Stimulated activated CD8-positive, alpha-beta memory T cell treated with anti-CD3 and anti-CD28 coated beads, Interleukin-15, amount 100 ng/mL, for 4 hours (primary cell): ENCODE data around the gene VSIG1.

Experiments used
- DNase-seq, 2 donors: peaks; one replicate each; pipeline ENCODE4 v3.0.0-alpha.2; 2020; ENCODE audit warnings: low read depth in 2 of 2

The VSIG1 gene

DNA sequence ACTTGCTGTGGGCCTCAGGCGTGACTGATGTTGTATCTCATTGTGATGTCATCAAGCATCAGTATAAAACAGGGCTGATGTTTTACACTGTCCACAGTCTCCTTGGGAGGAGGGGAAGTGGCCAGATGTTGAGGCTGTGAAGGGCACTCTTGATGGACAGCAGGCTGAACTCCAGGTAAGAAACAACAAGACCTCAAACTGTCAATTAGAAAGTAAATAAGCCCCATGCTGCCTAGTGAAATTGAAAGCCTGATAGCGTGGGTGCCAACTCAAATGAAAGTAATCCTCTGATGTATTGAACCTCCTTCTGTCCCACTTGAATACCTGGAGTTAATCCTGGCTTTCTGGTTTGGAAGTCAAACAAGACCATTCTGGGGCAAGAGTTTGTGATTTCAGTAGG lies 19.7 kb downstream of the VSIG1 start:
- DNase-seq: no peak

DNA sequence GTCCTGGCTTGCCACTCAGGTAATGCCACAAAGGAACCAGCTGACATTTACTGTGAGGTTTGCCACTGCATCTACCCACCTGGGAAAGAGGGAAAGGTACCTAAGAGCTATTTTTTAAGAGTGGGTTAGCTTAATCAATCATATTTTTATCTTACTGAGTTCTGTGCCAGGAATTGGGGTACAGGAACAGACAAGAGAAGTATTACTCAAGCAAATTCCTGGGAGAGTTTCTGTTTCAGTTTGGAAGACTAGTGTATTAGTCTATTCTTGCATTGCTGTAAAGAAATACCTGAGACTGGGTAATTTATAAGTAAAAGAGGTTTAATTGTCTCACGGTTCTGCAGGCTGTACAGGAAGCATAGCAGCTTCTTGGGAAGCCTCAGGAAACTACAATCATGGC lies 23.3 kb downstream of the VSIG1 start:
- DNase-seq: no peak

DNA sequence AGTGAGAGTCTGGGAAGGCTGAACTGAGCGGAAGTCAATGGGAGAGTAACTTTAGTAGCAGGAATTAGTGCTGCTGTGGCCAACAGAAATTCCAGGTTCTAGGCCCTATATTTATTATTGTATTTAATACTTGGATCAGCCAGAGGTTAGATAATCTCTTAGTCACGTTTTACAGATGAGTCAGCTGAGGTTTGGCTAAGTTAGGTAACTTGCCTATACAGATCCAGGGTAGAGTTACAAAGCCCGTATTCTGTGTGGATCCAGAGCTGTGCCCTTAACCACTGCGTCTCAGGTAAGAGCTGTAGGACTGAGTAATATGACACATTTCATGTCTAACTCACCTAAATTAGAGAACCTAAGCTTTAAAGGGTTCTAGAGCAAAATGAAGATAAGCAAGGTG lies 26.0 kb downstream of the VSIG1 start:
- no peak for DNase-seq

DNA sequence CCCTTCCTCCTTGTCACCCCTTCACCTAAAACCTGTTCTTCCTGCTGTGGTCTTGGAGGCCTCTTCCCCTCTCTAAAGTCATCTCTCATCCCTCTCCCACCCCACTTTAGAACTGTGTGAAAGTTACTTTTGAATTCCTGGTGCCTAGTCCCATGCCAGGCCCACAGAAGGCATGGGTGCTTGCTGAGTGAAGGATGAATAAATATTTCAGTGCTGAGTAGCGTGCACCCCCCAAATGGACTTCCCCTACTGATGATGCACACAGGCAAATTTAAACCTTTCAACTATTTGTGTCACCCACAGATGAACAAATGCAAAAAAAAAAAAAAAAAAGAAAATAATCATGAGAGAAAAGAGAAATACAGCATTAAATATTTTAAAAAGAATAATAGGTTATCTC lies 26.7 kb downstream of the VSIG1 start:
- no peak for DNase-seq

DNA sequence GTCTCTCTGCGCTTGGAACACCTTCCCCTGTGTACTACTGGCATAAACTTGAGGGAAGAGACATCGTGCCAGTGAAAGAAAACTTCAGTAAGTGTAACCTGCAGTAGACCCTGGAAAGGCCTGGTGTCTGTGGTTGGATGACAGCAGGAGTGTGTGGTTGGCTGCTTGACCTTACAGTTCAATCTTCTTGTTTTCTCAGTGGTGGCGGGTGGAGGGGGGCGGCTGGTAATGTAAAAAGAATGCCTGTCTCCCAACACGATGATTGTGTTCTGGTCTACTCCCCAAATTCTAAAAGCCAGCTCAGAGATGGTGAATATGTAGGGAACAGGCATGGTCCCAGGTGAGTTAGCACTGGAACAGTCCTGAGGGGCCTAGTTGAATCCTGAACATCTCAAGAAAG lies 27.9 kb downstream of the VSIG1 start:
- DNase-seq: no peak

DNA sequence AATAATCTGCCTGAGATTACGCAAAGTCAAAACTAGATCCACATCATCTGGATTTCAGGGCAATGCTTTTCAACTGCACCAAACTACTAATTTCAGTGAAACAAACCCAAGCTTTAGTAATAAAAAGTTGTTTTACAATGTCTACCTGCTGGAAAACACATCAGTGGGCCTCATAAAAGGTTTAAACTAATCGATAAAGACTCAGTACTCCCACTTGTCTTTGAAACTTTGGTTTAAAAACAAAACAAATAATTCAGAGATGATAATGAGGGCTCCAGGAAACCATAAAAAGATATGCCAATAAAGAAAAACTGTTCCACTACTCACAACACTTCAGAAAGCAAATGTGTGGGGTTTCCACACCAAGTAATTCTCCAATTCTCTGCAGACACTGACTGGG lies 36.2 kb downstream of the VSIG1 start:
- no peak for DNase-seq

DNA sequence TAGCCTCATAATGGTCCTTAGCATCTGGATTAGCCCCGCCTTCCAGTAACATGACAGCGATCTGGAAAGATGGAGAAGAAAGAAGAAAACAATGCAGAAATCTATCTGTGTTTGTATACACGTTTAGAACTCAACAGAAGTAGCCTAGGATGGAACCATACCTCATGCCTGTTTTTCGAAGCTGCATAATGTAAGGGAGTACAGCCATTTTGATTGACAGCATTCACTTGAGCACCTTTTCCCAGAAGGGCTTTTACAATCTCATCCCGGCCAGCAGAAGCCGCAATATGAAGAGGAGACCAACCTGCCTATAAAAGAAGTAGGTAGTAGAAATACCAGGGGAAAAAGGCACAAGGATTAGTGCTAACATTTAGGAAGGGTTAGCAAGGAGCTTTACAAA lies 42.9 kb downstream of the VSIG1 start:
- DNase-seq: no peak

DNA sequence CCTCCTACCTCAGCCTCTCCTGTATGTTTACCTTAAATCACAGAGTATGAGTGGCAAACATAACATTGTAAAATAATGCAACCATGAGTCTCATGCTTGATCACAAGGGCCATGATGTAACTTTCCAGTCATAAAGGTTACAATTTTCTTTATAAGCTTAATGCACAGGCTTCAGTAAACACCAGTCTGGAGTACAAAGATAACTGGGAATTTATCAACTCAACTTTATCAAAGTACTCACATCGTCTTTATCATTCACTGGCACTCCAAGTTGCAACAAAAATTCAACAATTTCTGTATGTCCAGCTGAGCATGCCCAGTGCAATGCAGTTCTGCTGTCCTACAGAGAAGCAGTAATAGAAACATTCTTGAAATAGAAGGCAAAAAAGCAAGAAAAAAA lies 43.6 kb downstream of the VSIG1 start:
- DNase-seq: no peak

DNA sequence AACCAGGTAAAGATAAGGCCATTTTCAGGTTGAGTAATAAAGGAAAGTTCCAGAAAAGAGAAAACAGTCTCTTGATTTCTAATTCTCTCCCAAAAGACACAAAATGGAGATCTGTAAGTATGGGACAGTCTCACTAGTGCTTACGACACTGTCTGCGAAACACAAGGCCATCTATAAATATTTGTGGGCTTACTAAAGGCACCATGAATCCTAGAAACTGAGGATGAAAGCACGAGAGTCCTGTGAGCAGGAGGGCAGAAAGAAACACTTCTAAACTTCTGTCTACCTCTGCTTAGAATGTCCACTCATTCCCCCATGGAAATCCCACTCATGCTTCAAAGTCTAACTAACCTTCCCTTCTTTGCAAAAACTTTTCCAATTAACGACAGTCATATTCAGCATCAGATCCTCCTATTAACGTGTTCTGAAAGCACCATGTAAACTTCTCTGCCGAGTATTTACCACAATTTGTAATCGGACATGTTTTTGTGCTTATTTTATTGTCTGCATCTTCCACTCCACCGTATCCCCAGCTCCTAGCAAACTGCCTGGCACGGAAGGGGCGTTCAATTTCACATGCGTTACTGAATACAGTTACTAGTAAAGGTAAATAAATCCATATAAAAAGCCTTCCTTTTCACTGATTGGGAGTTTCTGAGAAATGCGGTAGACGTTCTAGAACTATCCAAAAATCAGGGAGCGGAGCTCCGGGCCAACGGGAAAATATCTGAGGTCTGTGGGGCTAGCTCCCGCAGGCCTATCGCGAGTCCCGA lies 45.8 kb downstream of the VSIG1 start:
- DNase-seq: no peak

DNA sequence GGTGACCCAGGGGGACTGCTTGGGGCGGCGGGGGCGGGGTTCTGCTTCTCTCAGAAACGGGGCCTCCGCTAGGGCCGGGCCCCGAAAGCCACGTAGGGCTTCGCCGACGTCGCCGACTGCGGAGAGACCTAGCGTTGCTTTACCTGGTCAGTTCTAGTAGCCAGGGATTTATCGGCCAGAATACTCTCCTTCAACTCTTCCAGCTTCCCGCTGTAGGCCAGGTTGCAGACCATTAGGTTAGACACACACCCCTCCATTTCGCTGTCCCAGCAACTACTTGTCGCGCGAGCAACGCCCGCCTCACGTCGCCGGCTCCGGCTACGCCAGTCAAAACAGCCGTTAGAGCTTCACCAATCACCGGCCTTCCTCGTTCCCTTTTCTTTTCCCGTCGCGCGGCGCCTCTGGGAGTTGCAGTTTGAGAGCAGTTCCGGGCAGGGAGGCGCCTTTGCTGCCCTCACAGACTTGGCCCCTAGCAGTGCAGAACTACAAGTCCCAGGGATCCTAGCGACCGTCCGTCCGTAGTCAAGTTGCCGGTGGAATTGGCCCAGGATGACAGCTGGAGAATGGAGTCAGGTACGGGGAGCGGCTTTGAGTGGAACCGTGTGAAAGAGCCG lies 46.5 kb downstream of the VSIG1 start, which contains the start of the genes ATG4A and PSMD10:
Gene ATG4A, plus strand, starts transcription at position 515 of the 614 bp plus-strand sequence. Its CDS starts 49 bp downstream, at position 564.
Gene PSMD10, minus strand, starts transcription at position 279 of the 614 bp plus-strand sequence. Its CDS starts 22 bp downstream, at position 257.
- peak; percentile 74 to 79 for DNase-seq

DNA sequence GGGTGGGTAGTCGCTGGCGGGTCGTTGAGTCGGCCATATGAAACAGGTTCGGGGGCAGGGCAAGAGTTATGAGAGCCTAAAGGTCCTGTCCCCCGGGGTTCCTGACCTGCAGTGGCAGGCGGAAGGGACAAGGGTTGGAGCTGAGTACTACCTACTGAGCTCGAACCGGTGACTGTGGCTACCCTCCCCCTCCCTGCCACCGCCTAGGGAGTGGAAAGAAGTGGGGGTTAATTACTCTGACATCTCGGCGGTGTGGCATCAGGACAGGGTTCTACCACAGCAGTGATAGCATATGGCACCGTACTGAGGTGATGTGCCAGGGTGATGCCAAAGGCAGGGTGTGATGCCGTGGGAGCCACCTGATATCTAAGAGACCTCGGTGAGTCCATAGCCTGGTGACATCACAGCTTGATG lies 47.0 kb downstream of the VSIG1 start:
- DNase-seq: peak in 1 of 2 donors; percentile 4

DNA sequence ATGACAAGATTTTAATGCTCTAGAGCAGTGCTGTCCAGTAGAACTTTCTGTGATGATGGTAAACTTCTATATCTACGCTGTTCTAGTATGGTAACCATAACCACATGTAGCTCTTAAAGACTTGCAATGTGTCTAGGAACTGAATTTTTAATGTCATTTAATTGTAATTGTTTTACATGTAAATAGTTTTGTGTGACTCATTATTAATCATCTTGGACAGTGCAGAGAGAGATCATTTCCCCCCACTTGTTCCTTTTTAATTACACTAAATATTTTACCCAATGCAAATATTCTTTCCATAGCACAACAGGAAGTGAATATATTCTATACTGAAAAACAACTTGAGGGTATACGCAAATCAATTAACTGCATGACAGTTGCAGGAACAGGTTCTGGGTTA lies 52.5 kb downstream of the VSIG1 start:
- no peak for DNase-seq

DNA sequence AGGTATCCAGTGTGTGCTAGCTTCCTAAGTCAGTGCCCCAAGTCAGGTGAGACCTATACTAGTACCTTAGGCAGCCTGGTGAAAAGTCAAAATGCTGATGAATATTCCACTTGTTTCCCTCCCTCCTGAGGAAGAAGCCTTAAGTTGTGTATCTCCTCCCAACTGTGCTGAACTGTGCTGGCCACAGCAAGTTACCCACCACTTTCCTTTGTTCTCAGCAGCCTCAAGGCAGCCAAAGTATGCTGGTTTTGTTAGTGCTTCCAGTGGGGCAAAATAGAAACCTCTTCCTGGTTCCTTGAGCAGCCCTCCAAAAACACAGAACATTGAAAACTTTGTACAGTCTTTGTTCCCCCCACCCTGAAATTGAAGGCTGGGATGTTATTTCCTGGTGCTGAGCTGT lies 60.6 kb downstream of the VSIG1 start:
- no peak for DNase-seq

DNA sequence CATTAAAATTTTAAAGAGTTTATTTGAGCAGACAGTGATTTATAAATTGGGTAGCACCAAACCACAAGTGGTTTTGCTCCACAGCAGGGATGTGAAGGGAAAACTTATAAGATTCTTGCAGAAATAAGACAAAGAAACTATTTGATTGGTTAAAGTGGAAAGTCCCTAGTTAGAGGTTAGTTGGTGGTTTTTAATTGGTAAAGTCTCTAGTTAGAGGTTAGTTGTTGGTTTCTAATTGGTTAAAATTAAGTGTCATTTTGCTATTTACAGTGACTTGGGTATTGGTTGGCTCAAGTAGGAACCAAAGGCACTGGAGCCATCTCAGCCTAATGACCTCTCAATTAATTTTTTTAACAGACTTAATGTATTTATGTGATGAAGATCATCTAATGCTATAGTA lies 69.7 kb downstream of the VSIG1 start:
- DNase-seq: no peak

DNA sequence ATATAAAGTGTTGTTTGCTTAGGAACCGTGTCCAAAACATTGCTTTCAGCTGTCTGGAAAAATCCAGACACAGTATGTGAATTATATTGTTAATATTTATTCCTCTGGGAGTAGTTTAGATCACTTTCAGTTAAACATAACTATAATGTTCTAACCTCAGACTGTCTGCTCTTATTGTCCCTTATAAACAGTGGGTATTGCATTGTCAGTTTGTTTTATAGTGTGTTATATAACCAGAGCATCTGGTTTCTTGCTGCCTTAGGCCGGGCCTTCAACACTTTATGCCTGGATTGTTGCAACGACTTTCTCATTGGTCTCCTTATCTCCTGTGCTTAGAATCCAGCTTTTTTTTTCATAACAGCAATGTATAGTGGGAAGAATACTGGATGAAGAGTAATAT lies 73.1 kb downstream of the VSIG1 start:
- DNase-seq: no peak

DNA sequence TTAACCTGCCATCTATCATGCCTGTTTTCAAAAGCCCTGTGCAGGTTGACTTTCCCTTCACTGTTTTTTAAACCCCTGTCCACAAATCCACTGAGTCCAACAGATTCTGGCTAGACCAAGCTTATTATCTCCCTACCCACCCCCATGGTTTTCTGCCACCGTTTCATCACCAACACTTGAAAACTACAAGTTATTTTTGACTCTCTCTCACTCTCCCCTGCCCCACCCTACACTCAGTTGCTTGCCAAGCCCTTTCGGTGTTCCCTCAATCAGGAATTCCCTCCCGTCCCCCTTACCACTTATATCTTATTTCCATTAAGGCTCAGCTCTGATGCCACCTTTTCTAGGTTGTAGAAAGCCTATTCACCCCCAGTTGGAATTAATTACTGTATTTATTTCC lies 76.4 kb downstream of the VSIG1 start:
- no peak for DNase-seq

DNA sequence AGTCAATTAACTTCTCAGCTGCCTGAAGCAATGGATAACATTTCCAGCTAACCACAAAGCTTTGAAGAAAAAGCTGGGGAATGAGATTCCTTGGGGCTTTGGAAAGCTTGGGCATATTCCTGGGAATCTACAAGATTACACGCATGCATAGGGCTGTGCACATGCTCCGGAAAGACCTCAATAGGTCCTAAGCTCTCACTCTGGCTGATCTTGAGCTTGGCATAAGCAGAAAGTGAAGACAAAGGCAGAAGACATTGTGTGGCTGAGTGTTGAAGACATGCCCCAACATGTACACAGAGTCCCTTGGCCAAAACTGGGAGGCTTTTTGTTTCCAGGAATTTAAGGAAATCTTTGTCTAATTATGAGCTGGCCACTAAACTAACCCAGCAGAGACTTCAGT lies 77.9 kb downstream of the VSIG1 start:
- DNase-seq: no peak

DNA sequence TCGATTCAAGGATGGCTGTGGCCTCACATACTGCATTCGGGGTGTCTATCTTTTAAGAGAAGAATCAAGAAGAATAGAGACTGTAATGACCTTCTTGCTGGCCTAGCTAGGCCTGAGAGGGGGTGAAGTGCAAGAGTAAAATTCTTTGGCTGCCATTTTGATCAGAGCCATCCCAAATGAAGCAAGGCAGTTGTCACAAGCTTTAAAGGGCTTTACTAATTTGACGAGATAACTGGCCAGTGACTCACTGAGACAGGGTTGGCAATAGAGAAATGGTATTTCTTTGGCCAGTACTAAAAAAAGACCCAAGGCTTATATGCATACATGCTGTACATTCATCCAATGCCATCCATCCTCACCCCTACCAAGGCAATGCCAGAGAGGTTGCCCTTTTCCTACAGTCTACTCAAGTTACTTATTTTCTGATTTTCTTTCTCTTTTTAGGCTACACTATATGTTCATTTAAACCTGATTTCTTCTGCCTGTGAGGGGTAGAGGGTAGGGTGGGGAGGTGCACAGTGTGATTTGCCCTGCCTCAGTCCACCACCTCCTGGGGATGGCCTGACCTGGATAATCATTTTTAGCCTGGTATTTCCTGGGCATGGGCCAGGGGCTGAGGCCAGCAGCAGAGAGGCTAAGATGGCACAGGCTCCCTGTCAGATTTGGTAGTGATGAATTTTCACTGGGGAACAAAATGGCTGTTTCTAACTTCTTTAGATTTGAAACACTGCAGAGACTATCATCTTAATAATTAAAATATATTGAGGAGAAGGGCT lies 78.9 kb downstream of the VSIG1 start:
- DNase-seq: no peak

DNA sequence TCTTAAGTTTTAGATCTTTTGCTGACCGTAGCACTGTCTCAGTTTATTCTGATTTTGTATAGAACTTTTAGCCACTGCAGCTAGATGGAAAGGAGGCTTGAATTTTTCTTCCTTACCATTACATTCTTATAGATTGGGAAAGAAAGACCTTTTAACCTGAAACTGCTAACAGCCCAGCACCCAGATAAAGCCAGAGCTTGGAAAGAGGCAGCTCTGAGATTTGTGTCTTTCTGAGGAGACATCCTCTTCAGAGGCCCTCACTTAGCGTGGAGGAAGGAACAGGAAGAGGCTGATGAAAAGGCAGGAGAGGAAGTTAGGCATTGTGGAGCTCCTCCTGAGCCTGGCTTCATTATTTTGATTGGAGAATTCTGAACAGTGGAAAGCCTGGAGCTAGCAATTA lies 81.8 kb downstream of the VSIG1 start:
- DNase-seq: no peak

DNA sequence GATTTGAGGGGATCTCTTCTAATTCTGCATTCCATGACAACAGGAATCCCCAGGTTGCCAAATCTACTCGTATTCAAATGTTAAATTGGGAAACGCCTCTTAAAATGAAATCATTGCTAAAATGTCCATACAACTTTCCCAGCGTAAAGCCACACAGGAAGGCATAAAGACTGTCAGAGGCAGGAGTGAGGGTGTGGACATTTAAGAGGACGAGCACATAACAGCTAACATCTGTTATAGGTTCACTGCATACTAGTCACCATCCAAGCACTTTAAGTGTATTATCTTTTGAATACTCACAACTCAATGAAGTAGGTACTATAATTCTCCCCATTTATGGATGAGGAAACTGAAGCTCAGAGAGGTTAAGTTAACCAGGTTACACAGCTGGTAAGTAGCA lies 82.3 kb downstream of the VSIG1 start:
- no peak for DNase-seq
